ACHN (cell line): Measurements from ENCODE around the gene ELP5.
A peak's percentile ranks its signal among the peaks of the same experiment; 100 is the strongest.

Experiments used
- DNase-seq: peaks from one replicate; pipeline ENCODE4 v3.0.0-alpha.2; 2015
- in situ Hi-C: cut with HindIII; loops from 2 replicates; pipeline ENCODE4 v1.10.0; 2017; ENCODE audit warnings: low sequenced_read_pairs, low pct_ligation_motif_present, low pct_unique_long_range_greater_than_20kb

The ELP5 gene

DNA sequence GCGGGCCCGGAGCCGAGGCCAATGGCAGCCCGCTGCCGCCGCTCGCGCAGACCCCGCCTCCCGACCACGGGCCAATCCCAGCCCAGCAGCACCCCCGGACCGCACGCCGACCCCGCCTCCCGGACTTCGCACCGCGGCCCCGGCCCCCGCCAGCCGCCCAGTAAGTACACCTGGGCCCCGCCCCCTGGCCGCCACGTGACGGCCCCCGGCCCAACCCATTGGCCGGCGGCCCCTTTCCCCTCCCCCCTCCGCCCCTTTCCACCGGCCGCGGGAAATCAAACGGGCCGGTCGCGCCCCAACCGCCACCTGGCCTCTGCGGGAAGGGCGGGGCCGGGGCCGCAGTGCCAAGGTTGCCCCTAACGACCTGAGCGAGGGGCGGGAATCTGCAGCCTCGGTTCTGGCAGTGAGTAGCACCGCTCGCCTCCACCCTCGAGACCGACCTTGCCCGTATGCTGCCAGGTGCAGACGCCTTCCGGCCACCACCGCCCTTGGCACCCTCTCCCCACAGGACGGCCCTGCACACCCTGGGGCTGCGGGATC is 42.7 kb downstream of the ELP5 start, which contains the start of gene YBX2:
YBX2 (minus strand) TSS at position 26 of the 540 bp plus-strand sequence. CDS start 139 bp downstream, outside the sequence.
- in situ Hi-C loops, result no loop called here
- no peak for DNase-seq

DNA sequence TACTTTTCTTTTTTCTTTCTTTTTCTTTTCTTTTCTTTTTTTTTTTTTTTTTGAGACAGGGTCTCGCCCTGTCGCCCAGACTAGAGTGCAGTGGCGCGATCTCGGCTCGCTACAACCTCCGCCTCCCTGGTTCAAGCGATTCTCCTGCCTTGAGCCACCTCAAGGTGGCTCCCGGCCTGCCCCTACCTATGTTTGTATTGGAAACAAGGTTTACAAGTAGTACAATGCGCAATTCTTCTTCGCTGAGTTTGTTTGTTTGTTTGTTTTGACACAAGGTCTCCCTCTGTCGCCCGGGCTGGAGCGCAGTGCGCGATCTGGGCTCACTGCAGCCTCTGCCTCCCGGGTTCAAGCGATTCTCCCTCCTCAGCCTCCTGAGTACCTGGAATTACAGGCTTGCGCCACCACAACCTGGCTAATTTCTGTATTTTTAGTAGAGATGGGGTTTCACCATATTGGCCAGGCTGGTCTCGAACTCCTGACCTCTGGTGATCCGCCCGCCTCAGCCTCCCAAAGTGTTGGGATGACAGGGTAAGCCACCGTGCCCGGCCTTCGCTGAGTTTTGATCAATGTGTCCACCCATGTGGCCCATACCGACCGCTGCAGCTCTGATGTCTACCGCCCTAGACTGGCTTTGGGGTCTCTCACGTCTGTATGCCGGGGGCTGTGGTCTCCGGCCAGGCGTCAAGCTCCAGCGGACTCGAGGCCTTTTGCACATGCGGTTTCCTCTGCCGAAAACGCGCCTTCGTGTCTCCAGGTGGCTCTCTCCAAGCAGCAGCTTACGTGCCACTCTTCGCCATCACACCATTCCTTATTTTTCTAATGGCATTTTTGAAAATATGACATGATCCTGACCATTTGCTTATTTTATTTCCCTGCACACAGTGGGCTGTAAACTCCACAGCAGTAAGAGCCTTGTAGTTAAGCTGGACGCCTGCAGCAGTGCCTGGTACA is 43.5 kb downstream of the ELP5 start:
- DNase-seq, result no peak
- in situ Hi-C loops, result no loop called here

DNA sequence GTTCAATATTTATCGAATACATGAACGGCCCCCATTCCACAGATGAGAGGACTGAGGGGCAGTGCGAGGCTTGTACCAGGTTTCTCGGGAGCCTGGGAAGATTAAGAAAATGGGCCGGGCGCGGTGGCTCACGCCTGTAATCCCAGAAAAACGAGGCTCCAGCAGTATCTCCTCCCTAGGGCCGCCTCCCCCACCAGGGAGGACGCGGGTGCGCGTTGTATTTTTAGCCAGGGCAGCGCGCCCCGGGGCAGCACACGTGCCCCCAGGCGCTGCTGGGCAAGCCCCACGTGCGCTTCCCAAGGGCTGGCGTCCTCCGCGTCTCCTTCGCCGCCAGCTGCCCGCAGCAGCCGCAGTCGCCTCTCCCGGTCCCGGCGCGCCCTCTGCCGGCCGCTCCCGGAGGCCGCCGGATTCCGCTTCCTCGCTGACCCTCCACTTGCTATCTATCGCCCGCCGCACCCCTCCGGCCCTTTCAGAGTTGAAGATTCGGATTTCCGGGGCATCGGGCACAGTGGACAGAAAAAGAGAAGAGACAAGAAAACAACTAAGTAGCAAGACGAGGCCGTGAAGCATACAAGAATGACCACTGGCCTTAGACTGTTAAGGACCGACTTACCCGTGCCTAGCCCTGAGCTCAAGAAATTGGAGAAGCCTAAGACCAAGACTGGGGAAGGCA is 44.3 kb downstream of the ELP5 start:
- DNase-seq, result peak; percentile 86
- in situ Hi-C loops, result no loop called here

DNA sequence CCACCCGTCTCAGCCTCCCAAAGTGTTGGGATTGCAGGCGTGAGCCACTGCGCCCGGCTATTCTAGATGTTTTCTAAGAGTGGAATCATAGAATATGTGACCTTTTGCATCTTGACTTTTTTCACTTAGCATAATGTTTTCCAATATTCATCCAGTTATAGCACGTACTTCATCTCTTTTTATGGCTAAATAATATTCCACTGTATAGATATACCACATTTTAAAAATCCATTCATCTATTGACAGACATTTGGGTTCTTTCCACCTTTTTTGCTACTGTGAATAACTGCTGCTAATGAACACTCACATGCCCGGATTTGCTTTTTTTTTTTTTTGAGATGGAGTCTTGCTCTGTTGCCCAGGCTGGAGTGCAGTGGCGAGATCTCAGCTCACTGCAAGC is 52.2 kb downstream of the ELP5 start:
- in situ Hi-C loops, result no loop called here
- no peak for DNase-seq

DNA sequence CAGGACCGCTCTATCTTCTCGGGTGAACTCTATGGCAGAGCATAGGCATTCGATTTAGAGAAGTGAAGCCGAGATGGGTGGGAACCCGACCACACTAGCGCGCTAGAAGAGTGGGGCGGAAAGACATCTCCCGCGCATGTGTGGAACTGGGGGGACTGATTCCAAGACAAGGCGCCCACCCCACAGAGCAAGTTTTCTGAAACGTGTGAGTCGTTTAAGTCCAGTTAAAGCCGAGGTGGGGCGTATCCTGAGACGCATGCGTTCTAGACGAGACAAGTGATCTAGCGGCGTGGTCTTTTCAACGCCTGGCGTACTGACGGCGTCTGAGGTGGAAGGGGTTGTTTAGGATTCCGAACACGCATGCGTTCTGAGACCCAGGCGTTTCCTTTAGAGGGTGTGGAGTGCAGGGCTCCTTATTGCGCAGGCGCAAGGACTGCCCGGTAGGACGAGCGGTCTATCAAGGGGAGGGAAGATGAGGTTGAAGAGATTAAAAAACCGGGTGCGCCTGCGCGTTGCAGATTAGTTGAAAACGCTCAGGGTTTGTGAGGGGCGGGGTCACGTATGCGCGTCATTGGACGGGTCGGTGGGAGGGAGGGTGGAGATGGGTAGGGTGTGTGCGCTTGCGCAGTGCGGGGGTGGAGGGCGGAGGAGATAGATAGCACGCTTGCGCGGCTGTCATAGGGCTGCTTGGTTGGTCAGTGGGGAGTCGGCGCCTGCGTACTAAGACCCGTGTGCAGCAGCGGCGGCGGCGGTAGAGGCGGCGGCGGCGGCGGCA is 55.1 kb downstream of the ELP5 start, which contains the start of gene EIF5A:
EIF5A (plus strand) TSS at position 718 of the 775 bp plus-strand sequence. CDS start 2,008 bp downstream, outside the sequence.
- peak; percentile 100 for DNase-seq
- in situ Hi-C loops, result no loop called here

DNA sequence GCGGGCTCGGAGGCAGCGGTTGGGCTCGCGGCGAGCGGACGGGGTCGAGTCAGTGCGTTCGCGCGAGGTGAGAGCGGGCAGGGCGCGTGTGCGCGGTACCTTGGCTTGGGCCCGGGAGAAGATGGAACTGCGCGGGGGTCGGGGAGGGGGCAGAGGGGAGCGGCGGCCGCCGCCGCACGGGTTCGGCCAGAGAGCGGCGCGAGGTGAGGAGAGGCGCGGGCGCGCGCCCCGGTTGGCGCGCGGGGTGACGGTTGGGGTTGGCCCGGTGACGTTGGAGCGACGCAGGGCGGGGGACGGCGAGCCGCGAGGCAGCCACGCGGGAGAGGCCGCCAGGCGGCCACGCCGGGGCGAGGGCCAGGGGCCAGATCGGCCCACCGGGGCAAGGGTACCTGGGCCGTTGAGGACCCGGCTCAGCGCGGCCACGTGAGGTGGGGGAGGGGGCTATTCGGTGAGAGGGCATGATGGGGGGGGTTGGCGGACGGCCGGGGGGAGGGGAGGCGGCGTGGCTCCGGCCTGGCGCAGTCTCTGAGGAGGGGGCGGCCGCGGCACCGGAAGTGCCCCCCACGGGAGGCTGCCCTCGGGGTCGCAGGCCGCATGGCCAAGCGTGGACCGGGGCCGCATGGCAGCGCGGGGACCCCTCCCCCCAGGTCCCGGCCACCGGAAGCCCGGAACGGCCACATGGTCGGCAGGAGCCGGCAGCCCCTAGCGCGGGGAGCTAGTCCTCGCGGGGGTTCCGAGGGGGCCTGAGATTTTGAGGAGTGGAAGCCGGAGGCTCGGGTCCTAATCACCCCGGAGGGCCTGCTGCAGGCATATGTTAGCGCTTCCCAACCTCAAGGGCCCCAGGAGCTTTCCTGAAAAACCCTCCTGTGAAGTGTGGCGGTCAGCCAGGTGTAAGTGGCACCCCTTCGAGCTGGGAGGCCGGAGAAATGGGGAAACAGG is 55.9 kb downstream of the ELP5 start:
- peak; percentile 53 for DNase-seq
- in situ Hi-C loops, result no loop called here

DNA sequence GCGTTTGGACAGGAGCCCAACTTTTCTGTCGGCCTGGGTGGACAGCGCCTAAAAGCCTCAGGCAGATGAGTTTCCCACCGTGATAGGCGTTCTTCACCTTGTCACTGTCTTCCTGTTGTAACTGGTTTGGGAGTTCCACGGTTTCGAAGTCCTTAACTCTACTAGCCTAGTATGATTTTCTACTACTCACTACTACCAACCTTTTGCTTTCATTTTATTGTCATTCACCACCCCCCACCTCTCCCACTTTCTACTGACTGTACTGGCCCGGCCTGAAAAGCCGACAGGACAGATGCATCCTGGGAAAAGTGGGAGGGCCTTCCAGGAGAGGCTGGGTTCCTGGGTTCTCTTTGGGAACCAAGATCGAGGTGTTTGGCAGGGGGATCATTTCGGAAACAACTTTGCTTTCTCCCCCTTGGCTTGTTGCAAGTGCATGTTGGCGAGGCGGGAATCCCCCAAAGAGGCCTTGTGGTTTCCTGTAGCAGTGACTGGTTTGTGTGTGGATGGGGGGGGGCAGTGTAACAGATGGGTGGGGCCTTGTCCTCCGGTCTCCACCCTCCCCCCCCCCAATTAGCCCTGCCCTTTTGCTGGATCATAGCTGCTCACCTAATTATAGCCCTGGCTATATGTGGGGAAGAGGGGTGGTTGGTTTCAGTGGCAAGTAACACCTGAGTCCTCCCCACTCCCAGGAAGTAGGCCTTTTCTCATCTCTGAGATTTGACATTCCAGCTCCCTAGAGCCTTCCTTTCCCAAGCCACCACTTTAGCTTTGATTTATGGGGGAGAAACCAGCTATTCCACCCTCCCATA is 56.8 kb downstream of the ELP5 start:
- in situ Hi-C loops, result no loop called here

More for the DNA sequence above, 56.8 kb downstream of the ELP5 start:
- DNase-seq, result peak; percentile 90
